ENCODE data around the gene MASP1.
A peak's percentile ranks its signal among the peaks of the same experiment; 100 is the strongest.

Gene MASP1

DNA sequence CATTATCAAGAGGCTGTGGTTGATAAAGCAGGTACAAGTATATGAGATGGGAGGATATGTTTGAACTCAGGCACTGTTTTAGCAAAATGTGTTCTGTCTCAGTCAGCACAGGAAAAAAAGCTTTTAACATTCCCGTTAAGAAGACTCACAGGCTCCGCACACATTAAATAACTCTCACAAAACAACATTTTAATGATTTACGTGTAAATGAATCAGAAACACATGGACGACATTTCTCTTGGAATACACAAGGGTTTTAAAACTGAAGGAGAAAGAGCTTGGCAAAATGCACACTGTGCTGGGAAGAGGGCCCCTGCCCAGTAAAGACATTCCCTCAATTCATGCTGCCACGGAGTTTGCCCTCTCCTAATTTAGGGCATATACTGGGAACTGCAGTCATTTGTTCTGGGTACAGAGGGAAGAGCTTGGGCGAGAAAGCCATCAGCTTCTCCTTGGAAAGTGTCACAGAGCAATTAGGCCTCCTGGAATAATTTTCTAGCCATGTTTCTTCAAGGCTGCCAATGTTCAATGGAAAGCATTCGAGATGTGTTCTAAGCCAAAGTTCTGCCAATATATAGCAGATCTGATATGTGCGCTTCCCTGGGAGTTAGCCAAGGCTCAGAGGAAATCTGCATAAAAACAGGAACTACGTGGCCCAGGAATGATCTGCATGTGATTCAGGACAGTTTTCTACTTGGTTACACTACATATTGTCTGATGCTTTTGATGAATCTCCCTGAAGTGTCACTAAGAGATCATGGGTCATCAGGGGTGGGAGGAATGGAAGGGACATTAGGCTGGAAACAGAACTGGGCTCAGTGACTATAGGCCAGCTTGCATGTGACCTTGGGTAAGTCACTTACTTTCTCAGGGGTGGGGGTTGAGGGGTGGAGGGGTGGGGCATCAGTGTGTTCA lies 2.2 kb upstream of the MASP1 start:
- H3K4me3 ChIP-seq (ENCODE audit: low read depth, low read length): no peak overlapping the region
- H3K79me2 ChIP-seq (ENCODE audit: control insufficient read depth, insufficient read depth, low read length, unreplicated experiment): no peaks in the 10 kb centered on the region
- no peak overlapping the region for H3K27ac ChIP-seq (ENCODE audit: low read depth, low read length)
- no peaks in the 10 kb centered on the region for H3K36me3 ChIP-seq (ENCODE audit: insufficient read depth, low read length)
- H2AFZ ChIP-seq (ENCODE audit: low read length, unreplicated experiment): no peak overlapping the region
- no peaks in the 10 kb centered on the region for H3K27me3 ChIP-seq (ENCODE audit: insufficient read depth, low read length)
- peaks cover 3% of the 10 kb centered on the region for H3K4me1 ChIP-seq (ENCODE audit: control insufficient read depth, insufficient read depth, low read length, unreplicated experiment)

DNA sequence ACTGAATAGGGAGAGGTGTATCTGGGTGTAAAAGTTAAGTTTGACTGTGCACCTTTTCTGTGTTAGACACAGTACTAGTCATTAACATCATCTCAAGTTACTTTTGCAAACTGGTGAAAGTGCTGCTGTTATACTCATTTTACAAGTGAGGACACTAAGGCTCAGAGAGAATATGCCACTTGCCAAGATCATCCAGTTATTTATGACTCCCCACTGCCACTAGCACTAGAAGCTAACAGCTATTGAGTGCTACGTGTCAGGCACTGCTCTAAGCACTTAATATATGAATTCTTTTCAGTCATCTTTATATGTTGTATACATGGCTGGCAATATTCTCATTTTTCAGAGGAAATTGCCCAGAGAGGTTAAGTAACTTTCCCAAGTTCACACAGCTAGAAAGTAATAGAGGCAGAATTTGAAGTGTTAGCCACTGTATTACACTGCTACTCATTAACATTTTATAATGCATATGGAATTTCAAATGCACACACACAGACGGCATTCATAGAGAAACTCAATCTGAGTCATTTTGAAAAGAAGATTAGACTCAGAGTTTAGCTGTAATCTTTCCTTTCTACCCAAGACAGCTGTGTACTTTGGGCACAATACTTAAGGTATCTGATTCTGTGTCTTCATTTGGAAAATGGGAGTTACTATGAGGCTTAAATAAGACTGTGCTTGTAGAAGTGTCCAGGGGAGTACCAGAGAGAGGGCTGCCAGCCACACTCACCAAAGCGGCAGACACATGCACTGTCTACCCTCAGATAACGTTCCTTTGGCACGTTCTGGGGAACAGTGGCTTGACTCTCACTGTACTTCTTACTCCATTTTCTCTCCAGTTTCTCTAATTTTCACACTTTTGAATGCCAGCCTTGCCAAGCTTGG lies 1.3 kb upstream of the MASP1 start:
- Histone ChIP-seq H2AFZ (ENCODE audit: low read length, unreplicated experiment) (no peak overlapping the region), H3K4me1 (ENCODE audit: control insufficient read depth, insufficient read depth, low read length, unreplicated experiment) (peaks cover 3% of the 10 kb centered on the region), H3K27me3 (ENCODE audit: insufficient read depth, low read length) (no peaks in the 10 kb centered on the region), H3K4me3 (ENCODE audit: low read depth, low read length) (no peak overlapping the region), H3K36me3 (ENCODE audit: insufficient read depth, low read length) (no peaks in the 10 kb centered on the region), H3K79me2 (ENCODE audit: control insufficient read depth, insufficient read depth, low read length, unreplicated experiment) (no peaks in the 10 kb centered on the region), H3K27ac (ENCODE audit: low read depth, low read length) (no peak overlapping the region)

DNA sequence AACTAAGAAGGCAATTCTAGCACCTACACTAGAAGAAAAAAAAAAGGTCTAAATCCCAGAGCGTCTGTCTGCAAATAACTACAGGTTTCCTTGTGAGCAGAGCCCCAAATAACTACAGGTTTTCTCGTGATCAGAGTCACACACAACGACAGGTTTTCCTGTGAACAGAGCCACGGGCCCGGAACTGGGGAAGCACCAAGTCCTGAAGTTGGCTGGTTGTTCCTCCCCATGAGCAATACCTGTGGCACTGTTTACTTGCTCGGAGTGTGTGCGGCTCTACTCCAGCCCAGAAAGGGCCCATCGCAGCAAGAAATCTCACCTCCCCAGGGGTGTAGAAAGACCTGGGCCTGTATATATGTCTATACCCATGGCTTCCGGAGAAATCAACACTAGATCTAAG lies 644 bp upstream of the MASP1 start:
- Histone ChIP-seq H3K27me3 (ENCODE audit: insufficient read depth, low read length) (no peaks in the 10 kb centered on the region), H3K4me1 (ENCODE audit: control insufficient read depth, insufficient read depth, low read length, unreplicated experiment) (peaks cover 8% of the 10 kb centered on the region), H3K4me3 (ENCODE audit: low read depth, low read length) (no peak overlapping the region), H3K27ac (ENCODE audit: low read depth, low read length) (no peak overlapping the region), H3K79me2 (ENCODE audit: control insufficient read depth, insufficient read depth, low read length, unreplicated experiment) (no peaks in the 10 kb centered on the region), H2AFZ (ENCODE audit: low read length, unreplicated experiment) (no peak overlapping the region), H3K36me3 (ENCODE audit: insufficient read depth, low read length) (no peaks in the 10 kb centered on the region)

DNA sequence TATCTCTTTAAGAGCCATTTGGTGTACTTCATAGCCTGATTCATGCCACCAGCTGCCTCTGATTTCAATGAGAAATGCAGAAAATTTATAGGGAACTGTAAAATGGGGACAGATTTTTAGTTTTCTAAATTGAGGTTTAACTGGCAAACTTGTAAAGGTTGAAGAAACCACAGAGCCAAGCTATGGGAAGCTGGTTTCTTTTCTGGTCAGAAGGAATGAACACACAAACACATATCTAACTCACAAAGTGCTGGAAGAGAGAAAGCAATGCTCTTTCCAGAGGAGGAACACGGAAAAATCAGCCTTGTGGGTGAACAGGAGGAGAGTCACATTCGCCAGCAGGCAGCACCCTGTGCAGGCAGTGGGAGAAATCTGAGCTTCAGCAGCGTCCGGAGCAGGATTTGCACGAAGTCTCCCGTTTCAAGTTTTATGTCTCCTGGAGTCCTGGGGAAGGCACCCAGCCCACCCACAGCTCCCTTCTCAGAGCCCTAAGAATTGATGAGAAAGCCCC lies 481 bp downstream of the MASP1 start:
- peaks cover 20% of the 10 kb centered on the region for H3K4me1 ChIP-seq (ENCODE audit: control insufficient read depth, insufficient read depth, low read length, unreplicated experiment)
- H3K4me3 ChIP-seq (ENCODE audit: low read depth, low read length): peak overlapping the region; percentile 53; the same call in 1 of the 2 replicates
- no peaks in the 10 kb centered on the region for H3K79me2 ChIP-seq (ENCODE audit: control insufficient read depth, insufficient read depth, low read length, unreplicated experiment)
- peak overlapping the region; percentile 12 for H2AFZ ChIP-seq (ENCODE audit: low read length, unreplicated experiment)
- no peak overlapping the region for H3K27ac ChIP-seq (ENCODE audit: low read depth, low read length)
- no peaks in the 10 kb centered on the region for H3K27me3 ChIP-seq (ENCODE audit: insufficient read depth, low read length)
- H3K36me3 ChIP-seq (ENCODE audit: insufficient read depth, low read length): no peaks in the 10 kb centered on the region

DNA sequence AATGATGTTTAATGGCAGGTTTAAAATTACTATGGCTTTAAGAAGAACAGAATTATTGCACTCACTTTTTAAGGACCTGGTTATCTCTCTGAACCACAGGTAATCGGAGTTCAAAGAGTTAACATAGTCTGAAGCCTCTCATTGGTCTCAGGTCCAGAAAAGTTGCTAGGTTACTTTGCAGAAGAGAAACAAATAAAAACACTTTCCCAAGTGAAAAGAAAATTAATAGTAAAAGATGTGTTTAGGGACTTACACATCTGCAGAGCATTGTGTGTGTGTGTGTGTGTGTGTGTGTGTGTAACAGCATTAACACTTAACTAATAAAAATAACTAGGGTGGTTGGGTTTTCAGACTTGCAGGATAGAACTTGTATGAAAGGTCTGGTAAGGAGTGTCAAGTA lies 1.0 kb downstream of the MASP1 start:
- Histone ChIP-seq H2AFZ (ENCODE audit: low read length, unreplicated experiment) (no peak overlapping the region), H3K4me1 (ENCODE audit: control insufficient read depth, insufficient read depth, low read length, unreplicated experiment) (peaks cover 24% of the 10 kb centered on the region), H3K27me3 (ENCODE audit: insufficient read depth, low read length) (no peaks in the 10 kb centered on the region), H3K36me3 (ENCODE audit: insufficient read depth, low read length) (no peaks in the 10 kb centered on the region), H3K27ac (ENCODE audit: low read depth, low read length) (no peak overlapping the region), H3K79me2 (ENCODE audit: control insufficient read depth, insufficient read depth, low read length, unreplicated experiment) (no peaks in the 10 kb centered on the region), H3K4me3 (ENCODE audit: low read depth, low read length) (no peak overlapping the region)

DNA sequence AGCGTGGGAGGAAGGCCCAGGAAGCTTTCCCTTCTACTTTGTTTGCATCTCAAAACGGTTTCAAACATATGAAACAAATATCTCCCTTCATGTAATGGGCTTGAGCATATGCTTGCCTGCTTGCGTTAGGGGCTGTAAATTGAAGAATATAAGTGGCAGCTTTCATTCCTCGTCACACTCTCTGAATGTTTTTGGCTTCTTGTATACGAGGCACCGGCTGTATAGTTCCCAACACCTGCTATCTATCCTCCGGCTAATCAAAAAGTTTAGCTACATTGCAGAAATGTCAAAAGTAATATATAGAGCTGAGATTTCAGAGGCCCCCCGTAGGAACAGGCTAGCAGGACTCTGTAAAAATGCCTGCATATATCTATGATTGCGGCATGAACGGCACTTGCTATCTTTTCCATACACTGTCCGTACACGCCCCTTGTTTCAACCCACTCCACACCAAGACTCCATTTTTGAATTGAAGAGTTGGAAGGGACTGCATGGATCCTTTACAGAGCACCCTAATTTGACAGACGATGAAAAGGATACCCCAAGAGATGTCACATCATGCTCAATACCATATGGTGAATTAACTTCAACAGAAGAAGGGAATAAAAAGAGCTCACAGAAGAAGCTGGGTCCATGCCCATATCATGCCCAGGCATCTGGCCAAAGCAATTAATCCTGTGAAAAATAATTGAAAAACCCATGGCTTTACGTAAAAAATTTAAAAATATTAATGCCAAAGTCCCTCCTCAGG lies 2.5 kb downstream of the MASP1 start:
- no peaks in the 10 kb centered on the region for H3K36me3 ChIP-seq (ENCODE audit: insufficient read depth, low read length)
- no peaks in the 10 kb centered on the region for H3K79me2 ChIP-seq (ENCODE audit: control insufficient read depth, insufficient read depth, low read length, unreplicated experiment)
- no peak overlapping the region for H3K27ac ChIP-seq (ENCODE audit: low read depth, low read length)
- no peaks in the 10 kb centered on the region for H3K27me3 ChIP-seq (ENCODE audit: insufficient read depth, low read length)
- H2AFZ ChIP-seq (ENCODE audit: low read length, unreplicated experiment): no peak overlapping the region
- H3K4me3 ChIP-seq (ENCODE audit: low read depth, low read length): no peak overlapping the region
- peaks cover 26% of the 10 kb centered on the region for H3K4me1 ChIP-seq (ENCODE audit: control insufficient read depth, insufficient read depth, low read length, unreplicated experiment)

DNA sequence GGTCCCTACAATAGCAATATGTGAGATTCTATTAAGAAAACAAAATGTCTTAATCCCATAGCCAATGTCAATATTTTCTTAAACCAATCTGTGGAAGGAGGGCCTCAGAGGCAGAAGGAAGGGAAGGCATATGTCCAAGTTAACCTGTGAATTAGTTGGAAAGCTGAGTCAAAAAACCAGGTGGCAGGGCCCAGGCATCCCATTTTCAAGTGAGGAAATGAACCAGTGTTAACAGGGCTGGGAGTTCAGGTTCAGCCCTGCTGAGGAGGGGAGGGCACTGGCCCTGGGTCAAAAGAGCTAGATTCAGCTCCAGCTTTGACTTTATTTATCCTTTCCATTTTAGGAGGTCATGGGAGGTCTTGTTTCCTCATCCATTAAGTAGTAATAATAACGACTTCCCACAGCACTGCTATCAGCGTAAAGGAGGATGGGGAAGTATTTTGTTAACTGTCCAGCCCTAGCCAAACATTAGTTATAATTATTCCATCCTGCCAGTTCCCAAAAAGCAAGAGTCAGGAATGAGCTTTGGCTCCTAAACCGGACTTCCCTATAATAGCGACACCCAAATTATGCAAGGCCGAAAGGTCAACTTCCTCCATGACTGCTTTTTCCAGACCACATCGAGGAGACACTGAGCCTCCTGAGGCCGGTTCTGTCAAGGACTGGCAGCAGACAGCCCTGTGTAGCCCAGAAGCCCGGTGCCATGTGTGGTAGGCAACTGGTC lies 3.2 kb downstream of the MASP1 start:
- H2AFZ ChIP-seq (ENCODE audit: low read length, unreplicated experiment): no peak overlapping the region
- no peaks in the 10 kb centered on the region for H3K36me3 ChIP-seq (ENCODE audit: insufficient read depth, low read length)
- no peak overlapping the region for H3K4me3 ChIP-seq (ENCODE audit: low read depth, low read length)
- no peaks in the 10 kb centered on the region for H3K79me2 ChIP-seq (ENCODE audit: control insufficient read depth, insufficient read depth, low read length, unreplicated experiment)
- H3K4me1 ChIP-seq (ENCODE audit: control insufficient read depth, insufficient read depth, low read length, unreplicated experiment): peaks cover 26% of the 10 kb centered on the region
- no peaks in the 10 kb centered on the region for H3K27me3 ChIP-seq (ENCODE audit: insufficient read depth, low read length)
- no peak overlapping the region for H3K27ac ChIP-seq (ENCODE audit: low read depth, low read length)

DNA sequence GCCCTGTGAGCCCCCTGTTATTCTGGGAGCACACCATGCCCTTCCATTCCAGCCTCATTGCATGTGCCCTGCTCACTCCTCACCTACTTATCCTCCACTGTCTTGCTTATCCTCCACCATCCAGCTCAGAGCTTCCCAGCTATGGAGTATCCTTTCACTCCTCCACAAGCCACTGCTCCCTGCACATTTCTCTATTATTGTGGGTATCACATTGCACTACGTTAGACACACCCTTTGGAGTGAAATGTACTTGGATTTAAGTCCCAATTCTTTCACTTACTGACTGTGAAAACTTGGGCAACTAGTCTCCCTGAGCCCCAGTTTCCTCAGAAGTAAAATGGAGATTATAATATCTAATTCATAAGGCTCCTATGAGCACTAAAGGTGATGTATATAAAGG lies 4.3 kb downstream of the MASP1 start:
- Histone ChIP-seq H2AFZ (ENCODE audit: low read length, unreplicated experiment) (no peak overlapping the region), H3K4me1 (ENCODE audit: control insufficient read depth, insufficient read depth, low read length, unreplicated experiment) (peaks cover 26% of the 10 kb centered on the region), H3K79me2 (ENCODE audit: control insufficient read depth, insufficient read depth, low read length, unreplicated experiment) (no peaks in the 10 kb centered on the region), H3K27ac (ENCODE audit: low read depth, low read length) (no peak overlapping the region), H3K27me3 (ENCODE audit: insufficient read depth, low read length) (no peaks in the 10 kb centered on the region), H3K4me3 (ENCODE audit: low read depth, low read length) (no peak overlapping the region), H3K36me3 (ENCODE audit: insufficient read depth, low read length) (no peaks in the 10 kb centered on the region)

DNA sequence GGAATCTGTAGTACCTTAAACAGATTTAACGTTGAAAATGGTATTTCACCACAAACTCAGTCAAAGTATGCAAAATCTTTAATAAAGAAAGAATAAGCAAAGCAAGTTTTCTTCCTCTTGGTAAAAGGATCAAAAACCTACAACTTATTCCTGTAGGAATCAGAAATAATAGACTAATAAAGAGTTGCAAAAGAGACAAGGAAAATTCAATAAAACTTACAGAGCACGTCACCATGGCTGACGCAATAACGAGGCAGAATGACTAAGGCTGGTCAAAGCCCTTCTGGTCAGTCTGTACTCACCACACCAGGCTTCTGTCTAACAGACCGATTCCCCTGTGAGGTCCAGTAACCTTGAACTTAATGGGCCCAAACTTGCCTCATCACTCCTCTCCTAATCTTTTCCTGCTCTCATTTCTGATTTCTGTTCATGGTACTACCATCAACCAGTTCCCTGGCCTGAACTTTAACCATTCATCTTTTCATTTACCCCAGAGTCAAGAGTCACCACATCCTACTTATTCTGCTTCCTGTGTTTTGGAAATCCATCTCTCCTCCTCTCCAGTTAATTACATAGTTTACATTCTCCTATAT lies 5.0 kb downstream of the MASP1 start:
- Histone ChIP-seq H3K4me1 (ENCODE audit: control insufficient read depth, insufficient read depth, low read length, unreplicated experiment) (peaks cover 28% of the 10 kb centered on the region), H3K4me3 (ENCODE audit: low read depth, low read length) (no peak overlapping the region), H3K27ac (ENCODE audit: low read depth, low read length) (peak overlapping the region; percentile 42), H2AFZ (ENCODE audit: low read length, unreplicated experiment) (peak overlapping the region; percentile 43), H3K79me2 (ENCODE audit: control insufficient read depth, insufficient read depth, low read length, unreplicated experiment) (no peaks in the 10 kb centered on the region), H3K36me3 (ENCODE audit: insufficient read depth, low read length) (no peaks in the 10 kb centered on the region), H3K27me3 (ENCODE audit: insufficient read depth, low read length) (no peaks in the 10 kb centered on the region)
